ENCODE results near the gene MAPK9. TPM values are rescaled to one million over a fixed set of nuclear protein-coding genes. Genes with fewer than 3 reads are reported as not detected.

MAPK9 gene
- total RNA-seq, 1 experiment from 2014 or later, result 38.6 TPM

- Mint-ChIP-seq H3K4me1 (peaks cover 30 to 36% of the 10 kb centered on the region in 2 experiments), H3K27me3 (ENCODE audit: low read depth) (no peaks in the 10 kb centered on the region; the same call in 1 of the 2 replicates), H3K4me3 (no peak overlapping the region), H3K9me3 (peaks cover 0 to 4% of the 10 kb centered on the region in 2 experiments; a peak in 4 of 5 replicates), H3K36me3 (ENCODE audit: insufficient read depth in 1 of 3, low read depth in 3 of 3) (peaks cover 14 to 17% (median 15%) of the 10 kb centered on the region in 3 experiments), H3K27ac (no peak overlapping the region)
- H3T11ph ChIP-seq (ENCODE audit: low read length), result no peak overlapping the region
- H3K27ac ChIP-seq (ENCODE audit: insufficient read length, low read depth, low read length), result no peak overlapping the region
- H3K79me1 ChIP-seq (ENCODE audit: insufficient read depth, low read depth, low read length, poor library complexity, severe bottlenecking), result peaks cover 4% of the 10 kb centered on the region
- H3K9me3 ChIP-seq (ENCODE audit: control insufficient read depth, low read depth, low read length), result no peaks in the 10 kb centered on the region
- peaks cover 8% of the 10 kb centered on the region; the same call in 1 of the 2 replicates for H3K79me2 ChIP-seq (ENCODE audit: insufficient read depth, low read length)
- no peak overlapping the region for H3K9ac ChIP-seq (ENCODE audit: extremely low read depth, insufficient read length, low read length)
- no peak for DNase-seq
- no peak overlapping the region for H3K56ac ChIP-seq (ENCODE audit: insufficient read length, low read depth, low read length)
- WGBS (ENCODE audit: extremely low coverage, insufficient read length, low lambda C conversion rate), result no CpG with 5 or more reads among the region's 7 CpGs
- no peak overlapping the region for H2BK20ac ChIP-seq (ENCODE audit: low read depth, low read length, poor library complexity, severe bottlenecking)
- no peaks in the 10 kb centered on the region for H4K20me1 ChIP-seq (ENCODE audit: control insufficient read depth, insufficient read depth, insufficient read length)
- no peak overlapping the region for H2BK12ac ChIP-seq (ENCODE audit: insufficient read length, low read depth, low read length)
- no peak overlapping the region for H4K91ac ChIP-seq (ENCODE audit: insufficient read length, low read depth, low read length)
- H3K4ac ChIP-seq (ENCODE audit: low read depth, low read length), result no peak overlapping the region
- H3K23me2 ChIP-seq (ENCODE audit: insufficient read length, low read depth, low read length, poor library complexity, severe bottlenecking), result peaks cover 2% of the 10 kb centered on the region
- H4K8ac ChIP-seq (replicated peaks; ENCODE audit: insufficient read length, low read depth, low read length), result no peak overlapping the region
- no peak overlapping the region for H3K4me2 ChIP-seq (ENCODE audit: insufficient read depth, insufficient read length, low read length)
- H3K18ac ChIP-seq (ENCODE audit: insufficient read length, low read depth, low read length), result no peak overlapping the region
- no peak overlapping the region for H2BK120ac ChIP-seq (ENCODE audit: low read depth, low read length, poor library complexity, severe bottlenecking)
- TF ChIP-seq CTCF (conservative IDR thresholded peaks at IDR 0.05), result no peak
- no peak overlapping the region for H2AFZ ChIP-seq (ENCODE audit: low read length)
- H3K14ac ChIP-seq (ENCODE audit: insufficient read depth, low read length), result no peak overlapping the region
- H4K5ac ChIP-seq (ENCODE audit: insufficient read length, low read depth, low read length), result no peak overlapping the region
- no peak overlapping the region for H2BK5ac ChIP-seq (ENCODE audit: insufficient read length, low read length)
- no peak overlapping the region for H2BK15ac ChIP-seq (ENCODE audit: low read depth, low read length)
- peaks cover 2% of the 10 kb centered on the region; the same call in 1 of the 2 replicates for H3K4me1 ChIP-seq (ENCODE audit: insufficient read depth, low read length)
- no peaks in the 10 kb centered on the region for H3K27me3 ChIP-seq (ENCODE audit: insufficient read depth, low read length)
- H3K23ac ChIP-seq (ENCODE audit: insufficient read length, low read depth, low read length), result no peak overlapping the region
- no peak overlapping the region for H2AK5ac ChIP-seq (ENCODE audit: insufficient read length, low read length)
These were observed 2.5 kb upstream of the MAPK9 start for GRCh38 chr5:180294411-180294810.

Measured in H9 (cell line).